OCI-LY3 (cell line): ENCODE data around the gene MED20.

Source experiments
- H2AFZ ChIP-seq: fragments of 200-600, 300-600 bp; shearing (Covaris generic); 2 replicates; pipeline ENCODE4 v1.6.0; 2014; ENCODE audit warnings: antibody characterized with exemption, low read depth, low read length
- H3K27ac ChIP-seq: fragments of 200-600, 300-600 bp; sonication (generic); 2 replicates; pipeline ENCODE4 v1.5.1; 2014; ENCODE audit warnings: mild to moderate bottlenecking, low read length, moderate library complexity, mixed read lengths
- H3K27me3 ChIP-seq: fragments of 200-600, 300-600 bp; sonication (generic); 2 replicates; pipeline ENCODE4 v1.6.1; 2014; ENCODE audit warnings: low read depth, low read length, mixed read lengths
- H3K36me3 ChIP-seq: fragments of 200-600, 300-600 bp; sonication (generic); replicated peaks from 2 replicates; pipeline ENCODE3; 2014; ENCODE audit warnings: low read depth, low read length, mixed read lengths
- H3K4me1 ChIP-seq: fragments of 300-600, 200-600 bp; sonication (generic); 2 replicates; pipeline ENCODE4 v1.6.1; 2014; ENCODE audit warnings: low read length, mixed read lengths
- H3K4me2 ChIP-seq: fragments of 200-600, 300-600 bp; sonication (generic); 2 replicates; pipeline ENCODE4 v1.6.1; 2014; ENCODE audit warnings: low read length, mixed read lengths
- H3K4me3 ChIP-seq: fragments of 300-600, 200-600 bp; sonication (generic); 2 replicates; pipeline ENCODE4 v1.5.1; 2014; ENCODE audit warnings: antibody characterized with exemption, mild to moderate bottlenecking, low read length, moderate library complexity
- H3K79me2 ChIP-seq: fragments of 300-600, 200-600 bp; shearing (Covaris generic); 2 replicates; pipeline ENCODE4 v1.6.1; 2014; ENCODE audit warnings: mild to moderate bottlenecking, low read length, mixed read lengths
- H3K9ac ChIP-seq: fragments of 300-600, 200-600 bp; shearing (Covaris generic); 2 replicates; pipeline ENCODE4 v1.6.0; 2014; ENCODE audit warnings: mild to moderate bottlenecking, low read length, moderate library complexity
- H3K9me3 ChIP-seq: fragments of 200-600, 300-600 bp; shearing (Covaris generic); 2 replicates; pipeline ENCODE4 v1.6.1; 2014; ENCODE audit warnings: low read length, mixed read lengths; ENCODE audit not compliant: insufficient read depth
- H4K20me1 ChIP-seq: fragments of 200-600, 300-600 bp; sonication (generic); 2 replicates; pipeline ENCODE4 v1.6.1; 2016; ENCODE audit warnings: low read length, mixed read lengths; ENCODE audit not compliant: insufficient read depth
- CTCF ChIP-seq: fragments of 200-600, 300-600 bp; sonication (generic); IDR thresholded peaks from 2 replicates; pipeline ENCODE4 v1.5.1; 2014; ENCODE audit warnings: antibody characterized with exemption, low read length, low read depth
- EZH2phosphoT487 ChIP-seq: fragments of 200-600 bp; shearing (Covaris generic); IDR thresholded peaks from 2 replicates; pipeline ENCODE4 v1.6.1; 2018; ENCODE audit warnings: antibody characterized with exemption, mixed run types, low read depth

The MED20 gene

GRCh38 chr6:41929924-41930323 lies 9.0 kb upstream of the MED20 start:
- no peak for TF ChIP-seq CTCF
- TF ChIP-seq EZH2phosphoT487 = no peak
- no peaks in the 10 kb centered on the region for H3K9me3 ChIP-seq
- no peak overlapping the region for H2AFZ ChIP-seq
- peaks cover 13% of the 10 kb centered on the region; the same call in 1 of the 2 replicates for H4K20me1 ChIP-seq
- H3K36me3 ChIP-seq = peaks cover 71% of the 10 kb centered on the region
- peaks cover 39% of the 10 kb centered on the region for H3K79me2 ChIP-seq
- no peak overlapping the region for H3K9ac ChIP-seq
- H3K4me2 ChIP-seq = no peak overlapping the region
- no peaks in the 10 kb centered on the region for H3K4me1 ChIP-seq
- H3K4me3 ChIP-seq = no peak overlapping the region
- no peaks in the 10 kb centered on the region for H3K27me3 ChIP-seq
- no peak overlapping the region for H3K27ac ChIP-seq

GRCh38 chr6:41927253-41927652 lies 6.3 kb upstream of the MED20 start:
- TF ChIP-seq CTCF (no peak), EZH2phosphoT487 (no peak)
- no peak overlapping the region for H3K27ac ChIP-seq
- no peak overlapping the region for H3K4me2 ChIP-seq
- H4K20me1 ChIP-seq = peaks cover 13% of the 10 kb centered on the region; the same call in 1 of the 2 replicates
- H3K9ac ChIP-seq = no peak overlapping the region
- peaks cover 12% of the 10 kb centered on the region for H3K4me1 ChIP-seq
- peaks cover 65% of the 10 kb centered on the region for H3K36me3 ChIP-seq
- no peak overlapping the region for H2AFZ ChIP-seq
- H3K79me2 ChIP-seq = peaks cover 60% of the 10 kb centered on the region
- H3K9me3 ChIP-seq = no peaks in the 10 kb centered on the region
- no peak overlapping the region for H3K4me3 ChIP-seq
- H3K27me3 ChIP-seq = no peaks in the 10 kb centered on the region

- H3K27me3 ChIP-seq = no peaks in the 10 kb centered on the region
- H3K27ac ChIP-seq = peak overlapping the region; percentile 76; the same call in 1 of the 2 replicates
- peaks cover 28% of the 10 kb centered on the region for H3K4me1 ChIP-seq
- H3K9ac ChIP-seq = peak overlapping the region; percentile 87
- H4K20me1 ChIP-seq = peaks cover 1% of the 10 kb centered on the region; the same call in 1 of the 2 replicates
- peaks cover 83% of the 10 kb centered on the region for H3K79me2 ChIP-seq
- H3K4me3 ChIP-seq = peak overlapping the region; percentile 88
- no peak for TF ChIP-seq CTCF
- TF ChIP-seq EZH2phosphoT487 = no peak
- peaks cover 20% of the 10 kb centered on the region for H3K36me3 ChIP-seq
- peak overlapping the region; percentile 90 for H3K4me2 ChIP-seq
- H3K9me3 ChIP-seq = no peaks in the 10 kb centered on the region
- no peak overlapping the region for H2AFZ ChIP-seq
Observed at GRCh38 chr6:41922154-41922553, 1.2 kb upstream of the MED20 start.

- Histone ChIP-seq H2AFZ (peak overlapping the region; percentile 99; the same call in 1 of the 2 replicates), H3K9ac (peak overlapping the region; percentile 87), H3K9me3 (no peaks in the 10 kb centered on the region), H3K4me2 (peak overlapping the region; percentile 90), H3K4me1 (peaks cover 28% of the 10 kb centered on the region), H3K4me3 (peak overlapping the region; percentile 88), H3K27me3 (no peaks in the 10 kb centered on the region), H4K20me1 (no peaks in the 10 kb centered on the region), H3K36me3 (peaks cover 19% of the 10 kb centered on the region), H3K27ac (peak overlapping the region; percentile 76), H3K79me2 (peaks cover 78% of the 10 kb centered on the region)
- TF ChIP-seq EZH2phosphoT487 = no peak
- TF ChIP-seq CTCF = no peak
Observed at GRCh38 chr6:41921712-41921998, 716 bp upstream of the MED20 start.
